ENCODE data around the gene RBM12.

Gene RBM12

DNA sequence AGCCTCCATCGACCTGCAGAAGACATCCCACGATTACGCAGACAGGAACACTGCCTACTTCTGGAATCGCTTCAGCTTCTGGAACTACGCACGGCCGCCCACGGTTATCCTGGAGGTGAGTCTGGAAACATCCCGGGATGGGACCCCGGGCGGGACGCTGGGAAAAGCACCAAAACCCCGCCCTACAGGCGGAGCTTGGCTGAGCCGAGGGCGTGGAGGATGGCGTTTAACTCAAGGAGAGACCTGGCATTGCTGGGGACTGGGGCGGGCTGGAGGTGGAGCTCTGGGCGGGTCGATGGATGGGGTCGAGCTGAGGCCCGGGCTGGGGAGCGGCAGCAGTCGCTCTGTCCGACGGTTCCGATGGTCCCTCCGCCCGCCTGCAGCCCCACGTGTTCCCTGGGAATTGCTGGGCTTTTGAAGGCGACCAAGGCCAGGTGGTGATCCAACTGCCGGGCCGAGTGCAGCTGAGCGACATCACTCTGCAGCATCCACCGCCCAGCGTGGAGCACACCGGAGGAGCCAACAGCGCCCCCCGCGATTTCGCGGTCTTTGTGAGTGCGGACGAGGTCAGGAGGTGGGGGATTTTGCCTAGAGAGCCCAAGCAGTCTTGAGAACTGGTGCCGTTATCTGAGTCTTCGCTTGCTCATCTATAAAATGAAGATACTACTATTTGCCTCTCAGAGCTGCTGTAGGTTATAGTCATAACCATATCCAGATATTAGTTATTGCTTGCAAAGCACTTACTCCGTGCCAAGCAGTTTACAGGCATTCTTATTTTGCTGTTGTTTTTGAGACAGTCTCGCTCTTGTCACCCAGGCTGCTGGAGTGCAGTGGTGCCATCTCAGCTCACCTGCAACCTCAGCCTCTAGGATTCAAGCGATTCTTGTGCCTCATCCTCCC lies 45.3 kb downstream of the RBM12 start:
- DNase-seq, result no peak

DNA sequence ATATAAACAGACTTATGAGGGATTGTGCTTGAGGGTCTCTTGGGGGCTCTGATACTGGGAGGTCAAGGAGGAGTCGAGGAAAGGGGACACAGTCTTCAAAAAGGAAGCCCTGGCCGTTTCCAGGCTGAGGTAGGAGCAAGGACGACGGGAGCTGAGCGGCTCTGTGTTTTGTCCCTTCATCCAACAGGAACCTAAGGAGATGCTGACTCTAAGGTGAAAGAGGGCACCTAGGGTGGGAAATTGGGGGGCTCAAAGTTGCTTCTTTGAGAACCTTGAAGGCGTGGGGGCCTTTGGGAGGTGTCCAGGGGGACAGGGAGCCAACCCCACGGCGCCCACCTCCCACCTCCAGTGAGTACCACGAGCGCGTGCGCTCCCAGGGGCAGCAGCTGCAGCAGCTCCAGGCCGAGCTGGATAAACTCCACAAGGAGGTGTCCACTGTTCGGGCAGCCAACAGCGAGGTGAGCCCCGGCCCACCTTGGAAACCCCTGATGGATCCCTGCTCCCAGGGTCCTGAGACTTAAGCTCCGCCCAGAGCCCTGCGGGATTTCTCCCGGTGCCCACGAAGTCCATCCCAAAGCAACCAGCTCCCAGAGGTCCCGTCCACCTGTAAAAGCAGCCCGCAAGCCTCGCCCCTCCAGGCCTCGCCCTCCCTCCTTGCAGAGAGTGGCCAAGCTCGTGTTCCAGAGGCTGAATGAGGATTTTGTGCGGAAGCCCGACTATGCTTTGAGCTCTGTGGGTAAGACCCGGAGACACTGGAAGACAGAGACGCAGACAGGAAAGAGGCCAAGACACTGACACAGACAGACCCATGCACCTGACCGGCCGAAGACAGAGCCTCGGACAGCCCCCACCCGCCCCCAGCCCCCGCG lies 46.2 kb downstream of the RBM12 start:
- no peak for DNase-seq

DNA sequence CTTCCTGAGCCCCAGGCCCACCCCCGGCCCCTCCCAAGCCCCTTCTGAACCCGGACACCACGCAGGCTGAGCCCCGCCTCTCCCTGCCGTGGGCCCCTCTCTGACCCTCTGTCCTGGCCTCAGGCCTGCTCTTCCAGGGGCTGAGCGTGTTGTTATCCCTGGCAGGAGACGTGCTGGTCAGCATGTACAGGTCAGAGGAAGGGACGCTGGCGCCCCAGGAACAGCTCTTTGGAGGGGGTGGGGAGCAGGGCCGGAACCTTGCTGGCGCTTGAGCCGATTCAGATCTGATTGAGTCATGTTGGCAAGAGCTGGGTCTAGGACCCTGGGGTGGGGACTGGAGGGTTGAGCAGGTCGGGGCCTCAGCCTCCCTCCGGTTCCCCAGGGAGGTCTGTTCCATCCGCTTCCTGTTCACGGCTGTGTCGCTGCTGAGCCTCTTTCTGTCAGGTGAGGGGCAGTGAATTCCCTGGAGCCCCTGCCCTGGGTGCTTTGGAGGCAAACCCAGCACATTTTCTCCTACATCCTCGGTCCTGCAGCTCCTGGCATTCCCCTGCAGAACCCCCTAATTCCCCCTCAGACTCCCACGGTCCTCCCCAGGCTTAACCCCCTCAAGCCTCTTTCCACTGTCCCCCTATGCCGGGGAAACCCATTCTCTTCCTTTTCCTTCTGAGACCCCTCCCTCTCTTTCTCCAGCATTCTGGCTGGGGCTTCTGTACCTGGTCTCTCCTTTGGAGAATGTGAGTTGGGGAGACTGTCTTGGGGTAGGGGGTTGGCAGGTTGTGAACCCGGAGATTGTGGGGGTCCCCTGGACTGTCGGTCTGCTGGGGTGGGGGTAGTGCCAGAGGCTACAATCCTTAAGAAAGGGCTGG lies 47.1 kb downstream of the RBM12 start:
- no peak for DNase-seq

DNA sequence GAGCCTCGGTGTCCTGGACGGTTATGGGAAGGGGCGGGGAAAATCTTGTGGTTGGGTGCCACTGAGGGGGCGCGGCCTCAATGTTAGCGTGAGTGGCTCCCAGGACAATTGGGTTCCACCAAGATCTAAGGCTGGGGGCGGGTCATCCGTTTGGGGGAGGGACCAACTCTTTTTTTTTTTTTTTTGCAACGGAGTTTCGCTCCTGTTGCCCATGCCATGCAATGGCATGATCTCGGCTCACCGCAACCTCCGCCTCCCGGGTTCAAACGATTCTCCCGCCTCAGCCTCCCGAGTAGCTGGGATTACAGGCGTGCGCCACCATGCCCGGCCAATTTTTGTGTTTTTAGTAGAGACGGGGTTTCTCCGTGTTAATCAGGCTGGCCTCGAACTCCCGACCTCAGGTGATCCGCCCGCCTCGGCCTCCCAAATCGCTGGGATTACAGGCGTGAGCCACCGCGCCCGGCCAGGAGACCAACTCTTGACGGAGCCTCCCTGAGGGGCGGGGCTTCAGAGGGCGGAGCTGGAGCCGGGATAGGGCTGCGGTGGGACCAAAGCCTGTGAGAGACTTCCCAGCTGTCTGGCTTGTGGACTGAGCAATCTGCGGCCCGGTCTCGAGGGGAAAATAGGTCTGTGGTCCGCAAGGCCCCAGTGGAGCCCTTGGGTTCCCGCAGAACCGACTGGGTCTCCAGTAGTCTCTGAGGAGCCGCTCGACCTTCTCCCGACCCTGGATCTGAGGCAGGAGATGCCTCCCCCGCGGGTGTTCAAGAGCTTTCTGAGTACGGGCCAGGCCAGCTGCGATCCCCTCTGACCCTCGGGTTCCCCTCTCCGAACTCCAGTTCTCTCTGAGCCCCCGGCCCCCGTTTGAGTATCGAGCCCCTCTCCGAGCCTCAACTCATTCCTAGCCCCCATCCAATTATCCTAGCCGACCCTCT lies 48.0 kb downstream of the RBM12 start:
- DNase-seq, result peak in 1 of 2 experiments; percentile 50

DNA sequence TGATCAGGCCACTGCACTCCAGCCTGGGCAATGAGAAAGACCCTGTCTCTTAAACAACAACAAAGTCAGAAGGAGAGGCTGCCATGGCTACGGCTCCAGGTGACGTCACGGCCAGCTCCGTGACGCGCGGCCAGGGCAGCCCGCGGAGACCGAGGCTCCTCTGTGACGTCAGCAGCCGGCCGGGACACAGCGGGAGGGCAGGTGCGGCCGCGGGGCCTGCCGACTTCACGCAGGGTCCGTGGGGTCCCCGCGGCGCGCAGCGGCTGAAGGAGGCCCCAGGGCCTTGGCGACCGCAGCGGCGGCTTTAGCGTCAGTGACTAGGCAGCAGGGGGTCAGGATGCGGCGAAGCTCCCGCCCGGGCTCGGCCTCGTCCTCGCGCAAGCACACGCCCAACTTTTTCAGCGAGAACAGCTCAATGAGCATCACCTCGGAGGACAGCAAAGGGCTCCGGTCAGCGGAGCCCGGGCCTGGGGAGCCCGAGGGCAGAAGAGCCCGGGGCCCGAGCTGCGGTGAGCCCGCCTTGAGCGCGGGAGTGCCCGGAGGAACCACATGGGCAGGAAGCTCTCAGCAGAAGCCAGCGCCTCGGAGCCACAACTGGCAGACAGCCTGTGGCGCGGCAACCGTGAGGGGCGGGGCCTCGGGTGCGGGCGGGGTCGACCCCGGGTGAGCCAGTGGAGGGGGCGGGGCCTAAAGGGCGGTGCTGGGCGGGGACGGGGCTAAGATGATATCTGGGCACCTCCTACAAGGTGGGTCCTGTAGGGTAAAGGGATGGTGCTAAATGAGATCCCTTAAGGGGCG lies 48.8 kb downstream of the RBM12 start, which contains the start of gene SPAG4:
SPAG4 (plus strand) TSS at position 163 of the 798 bp plus-strand sequence; CDS start at position 338, 175 bp downstream.
- peak in 1 of 2 experiments; percentile 17 for DNase-seq

DNA sequence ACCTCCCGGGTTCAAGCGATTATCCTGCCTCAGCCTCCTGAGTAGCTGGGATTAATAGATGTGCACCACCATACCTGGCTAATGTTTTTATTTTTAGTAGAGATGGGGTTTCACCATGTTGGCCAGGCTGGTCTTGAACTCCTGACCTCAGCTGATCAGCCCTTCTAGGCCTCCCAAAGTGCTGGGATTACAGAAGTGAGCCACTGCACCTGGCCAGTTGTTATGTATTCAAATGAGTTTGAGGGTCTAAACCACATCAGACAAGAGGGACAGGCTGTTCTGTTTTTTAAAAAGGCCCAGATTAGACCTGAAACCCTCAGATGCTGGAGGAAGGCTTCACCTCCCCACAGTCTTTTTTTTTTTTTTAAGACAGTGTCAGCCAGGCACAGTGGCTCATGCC lies 53.2 kb downstream of the RBM12 start:
- DNase-seq, result no peak

DNA sequence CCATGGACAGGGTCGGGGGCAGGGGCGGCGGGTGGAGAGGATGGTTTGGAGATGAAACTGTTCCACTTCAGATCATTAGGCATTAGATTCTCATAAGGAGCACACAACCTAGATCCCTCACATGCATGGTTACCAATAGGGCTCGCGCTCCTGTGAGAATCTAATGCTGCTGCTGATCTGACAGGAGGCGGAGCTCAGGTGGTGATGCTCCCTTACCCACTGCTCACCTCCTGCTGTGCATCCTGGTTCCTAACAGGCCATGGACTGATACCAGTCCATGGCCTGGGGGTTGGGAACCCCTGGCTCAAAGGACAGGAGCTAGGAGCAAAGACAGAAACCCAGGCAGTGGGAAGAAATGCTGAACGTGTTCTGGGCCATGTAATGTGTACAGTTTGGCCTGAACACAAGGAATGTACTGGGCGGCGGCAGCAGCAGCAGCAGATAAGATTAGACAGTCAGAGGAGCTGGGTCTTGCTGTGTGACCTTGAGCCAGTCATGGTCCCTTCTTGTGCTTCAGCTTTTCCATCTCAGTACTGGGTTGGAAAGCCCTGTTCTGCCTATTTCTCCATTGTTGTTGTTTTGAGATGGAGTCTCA lies 53.8 kb downstream of the RBM12 start:
- no peak for DNase-seq

DNA sequence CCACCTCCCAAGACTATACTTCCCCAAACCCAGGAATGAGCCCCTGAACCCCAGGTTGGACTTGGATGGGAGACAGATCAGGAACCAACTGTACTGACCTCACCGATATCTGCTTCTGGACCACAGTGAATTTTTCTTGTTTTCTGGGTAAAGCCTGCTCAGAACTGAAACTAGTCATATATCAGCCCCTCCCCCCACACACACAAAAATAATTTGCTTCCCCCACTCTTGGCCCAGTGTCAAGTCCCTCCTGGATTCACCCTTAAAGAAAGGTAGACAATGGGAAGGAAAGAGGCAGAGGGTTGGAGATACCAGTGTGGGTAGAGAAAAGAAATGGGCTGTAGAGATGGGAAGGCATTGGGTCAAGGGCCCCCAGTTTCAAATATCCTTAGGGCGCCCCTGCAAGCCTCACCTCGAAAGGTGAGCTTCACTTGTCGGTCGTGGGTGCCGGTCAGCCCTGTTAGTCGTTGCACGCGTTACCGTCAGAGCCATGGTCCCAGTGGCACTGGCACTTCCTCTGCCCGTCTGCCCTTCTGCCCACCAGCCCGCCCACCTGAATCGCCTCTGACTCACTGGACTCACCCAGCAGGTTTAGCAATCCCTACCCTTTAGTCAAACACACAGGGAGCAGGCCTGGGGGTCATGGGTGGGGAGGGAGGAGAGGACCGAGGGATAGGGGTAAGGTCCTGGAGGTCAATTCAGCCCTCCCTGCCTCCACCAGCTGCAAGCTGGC lies 57.5 kb downstream of the RBM12 start:
- DNase-seq, result no peak

DNA sequence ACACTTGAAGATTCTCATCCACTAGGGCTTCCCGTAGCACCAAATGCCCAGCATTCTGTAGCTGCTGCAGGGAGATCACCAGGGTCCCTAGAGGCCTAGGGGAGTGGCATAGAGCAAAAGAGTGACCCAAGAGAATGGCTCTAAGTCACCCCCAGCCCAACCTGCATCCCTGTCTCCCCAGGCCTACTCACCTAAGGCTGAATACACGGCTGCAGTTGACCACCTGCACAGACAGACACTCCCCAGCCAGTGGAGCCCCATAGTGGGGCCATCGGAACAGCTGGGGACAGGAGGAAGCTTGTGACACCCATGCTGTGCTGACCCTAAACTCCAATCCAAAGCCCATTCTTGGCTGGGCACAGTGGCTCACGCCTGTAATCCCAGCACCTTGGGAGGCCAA lies 58.6 kb downstream of the RBM12 start:
- DNase-seq, result no peak

DNA sequence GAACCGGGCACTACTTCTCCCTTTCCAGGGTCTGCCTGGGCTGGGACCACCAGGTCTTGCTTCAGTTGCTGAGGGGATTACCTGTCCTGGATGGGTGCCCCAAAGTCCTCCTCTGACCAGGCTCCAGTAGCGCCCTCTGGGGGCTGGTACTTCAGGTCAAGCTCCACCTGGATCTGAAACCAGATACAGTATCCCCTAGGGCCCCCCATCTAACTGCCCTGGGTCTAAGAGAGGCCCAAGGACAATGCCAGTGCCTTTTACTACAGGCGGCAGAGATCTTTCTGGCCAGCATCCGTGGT lies 60.3 kb downstream of the RBM12 start:
- DNase-seq, result no peak

DNA sequence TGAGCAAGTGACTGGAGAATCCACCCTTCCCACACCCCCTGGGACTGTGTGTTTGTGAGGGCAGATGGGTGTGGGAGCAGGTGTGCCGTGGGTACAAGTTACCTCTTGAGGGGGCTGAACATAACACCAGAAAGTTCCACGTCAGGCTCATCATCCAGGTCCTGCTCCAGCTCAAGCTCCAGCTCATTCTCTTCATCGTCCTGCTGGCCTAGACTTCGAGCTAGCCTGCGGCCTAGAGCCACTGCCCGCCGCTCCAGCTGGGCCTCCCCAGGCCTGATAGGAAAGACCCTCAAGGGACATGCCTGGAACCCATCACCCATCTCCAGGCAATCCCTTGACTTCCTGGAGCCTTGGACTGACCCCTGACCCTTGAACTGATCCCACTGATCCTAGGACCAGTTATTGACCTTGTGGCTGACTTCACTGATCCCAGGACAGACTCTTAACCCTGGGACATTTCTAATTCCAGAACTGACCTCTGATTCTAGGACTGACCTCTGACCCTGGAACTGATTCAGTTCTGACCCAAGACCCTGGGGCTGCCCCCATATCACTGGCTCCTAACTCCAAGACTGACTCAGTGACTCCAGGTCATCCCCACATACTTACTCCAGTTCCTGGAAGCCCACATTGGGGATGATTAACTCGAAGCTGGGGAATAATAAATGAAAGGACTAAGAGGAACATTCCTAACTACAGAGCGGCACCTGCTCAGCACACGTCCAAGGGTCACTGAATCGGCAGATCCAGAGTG lies 60.8 kb downstream of the RBM12 start:
- DNase-seq, result no peak

DNA sequence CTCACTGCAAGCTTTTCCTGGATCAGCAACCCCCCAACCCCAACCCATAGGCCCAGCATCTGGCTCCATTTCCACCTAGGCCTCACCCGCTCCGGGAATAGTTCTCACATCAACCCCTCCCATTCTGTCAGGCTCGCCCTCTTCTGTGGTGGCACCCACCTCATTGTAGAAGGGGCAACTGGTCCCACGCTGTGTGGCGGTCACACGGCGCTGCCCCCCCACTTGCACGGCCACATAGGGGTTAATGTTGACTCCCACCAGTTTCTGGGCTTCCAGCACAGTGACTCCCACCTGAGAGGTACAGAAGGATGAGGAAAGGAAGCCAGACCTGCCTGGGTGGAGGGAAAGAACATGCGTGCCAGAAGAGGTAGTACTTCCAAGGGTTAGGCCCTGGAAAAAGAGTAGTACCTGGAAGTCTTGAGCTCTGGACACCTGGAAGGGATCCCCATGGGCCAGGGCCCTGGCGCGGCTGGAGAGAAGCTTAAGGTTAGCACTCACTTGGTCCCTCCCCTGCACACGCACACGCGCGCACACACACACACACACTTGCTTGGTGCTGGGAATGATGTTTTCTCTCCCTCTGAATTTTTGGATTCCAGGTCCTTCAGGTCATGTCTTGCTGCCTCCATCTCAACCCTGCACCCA lies 61.7 kb downstream of the RBM12 start:
- DNase-seq, result no peak

DNA sequence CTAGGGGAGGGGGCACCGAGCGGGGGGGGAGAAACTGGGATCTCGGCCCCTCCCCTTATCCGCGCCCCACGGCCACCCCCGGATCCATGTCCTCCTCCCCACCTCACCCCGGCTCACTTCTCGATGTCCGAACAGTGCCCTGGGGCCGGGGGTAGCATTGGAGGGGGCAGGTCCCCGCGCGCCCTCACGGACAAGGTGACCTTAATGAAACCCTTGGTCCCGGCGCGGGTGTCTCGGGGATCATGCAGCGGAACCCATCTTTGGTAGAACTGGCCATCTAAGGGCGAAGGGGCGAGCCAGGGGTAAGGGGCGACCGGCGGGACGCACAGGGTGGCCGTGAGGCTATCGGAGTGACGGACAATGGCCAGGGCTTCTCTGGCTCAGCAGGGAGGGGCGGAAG lies 62.7 kb downstream of the RBM12 start:
- DNase-seq, result no peak

DNA sequence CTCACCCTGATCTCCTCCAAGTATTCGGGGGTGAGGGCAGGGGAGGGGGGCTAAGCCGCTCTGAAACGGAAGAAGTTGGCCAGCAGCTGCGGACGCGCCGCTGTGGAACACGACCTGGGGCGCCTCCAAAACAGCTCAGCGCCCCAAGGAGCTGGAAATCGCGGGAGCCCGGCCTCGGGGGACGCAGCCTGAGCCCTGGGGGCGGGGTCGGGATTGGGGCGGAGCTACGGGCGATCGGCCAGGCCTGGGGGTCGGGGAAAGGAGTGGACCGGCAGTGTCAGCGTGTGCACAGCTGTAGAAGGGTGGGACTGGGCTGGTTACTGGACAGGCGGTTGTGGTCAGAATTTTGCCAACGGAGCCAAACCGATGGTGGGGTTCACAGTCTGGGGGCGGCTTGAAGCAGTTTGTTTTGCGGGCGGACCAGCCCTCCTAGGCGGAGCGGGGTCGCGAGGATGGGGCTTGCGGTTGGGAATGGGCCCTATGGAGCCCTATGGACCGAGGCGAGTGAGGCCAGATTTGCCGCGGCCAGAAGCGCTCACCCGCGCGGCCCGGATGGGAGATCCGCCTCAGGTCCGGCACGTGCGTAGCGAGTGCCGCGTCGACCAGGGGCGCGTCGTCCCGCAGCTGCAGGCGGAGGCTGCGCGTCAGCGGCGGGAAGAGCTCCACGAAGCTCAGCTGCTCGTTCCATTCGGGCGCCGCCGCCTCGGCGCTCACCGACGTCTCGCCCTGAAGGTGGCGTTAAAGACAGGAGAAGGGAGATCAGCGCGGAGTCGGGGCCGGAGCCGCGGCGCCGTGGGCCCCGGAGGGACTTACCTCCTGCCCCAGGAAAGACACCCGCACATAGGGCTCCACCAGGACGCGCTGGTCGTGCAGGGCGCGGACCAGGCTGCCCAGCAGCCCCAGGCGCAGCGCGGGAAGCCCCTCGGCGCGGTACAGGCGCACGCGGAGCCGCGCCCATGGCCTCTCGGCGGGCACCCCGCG lies 63.4 kb downstream of the RBM12 start:
- DNase-seq, result no peak

DNA sequence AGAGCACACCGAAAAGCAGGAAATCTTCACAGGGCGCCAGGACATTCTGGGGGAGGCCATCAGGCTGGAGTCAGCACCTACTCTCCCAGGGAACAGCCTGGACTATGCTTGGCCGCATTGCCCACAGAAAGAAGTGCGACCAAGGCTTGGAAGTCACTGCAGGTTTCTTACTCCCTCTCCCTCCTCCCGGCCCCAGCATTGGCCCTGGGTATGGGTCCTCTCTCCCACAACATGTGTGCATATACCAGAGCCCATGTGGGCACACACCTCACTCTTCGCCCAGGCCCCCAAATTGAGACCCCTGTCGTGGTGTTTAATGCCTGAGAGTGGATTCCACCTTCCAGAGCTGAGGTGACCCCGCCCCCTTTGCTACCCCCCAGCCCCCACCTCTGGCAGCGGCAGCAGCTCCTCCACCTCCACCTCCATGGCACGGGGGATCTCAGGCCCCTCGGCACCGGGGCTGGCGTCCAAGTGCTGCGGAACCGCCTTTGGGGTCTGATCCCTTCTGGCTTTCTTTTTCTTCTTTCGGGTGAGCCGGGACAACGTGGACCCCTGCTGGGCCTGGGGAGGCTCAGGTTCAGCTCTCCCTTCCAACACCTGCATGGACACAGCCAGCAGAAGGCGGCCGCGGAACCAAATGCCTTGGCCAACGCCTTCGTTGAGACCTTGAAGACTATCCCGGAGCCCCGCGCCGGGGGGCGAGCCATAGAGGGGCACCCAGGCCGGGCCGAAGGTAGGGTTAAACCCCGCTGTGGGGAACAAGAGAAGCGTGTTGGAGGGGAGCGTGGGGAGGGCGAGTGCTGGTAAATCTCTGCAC lies 64.3 kb downstream of the RBM12 start:
- DNase-seq, result no peak

DNA sequence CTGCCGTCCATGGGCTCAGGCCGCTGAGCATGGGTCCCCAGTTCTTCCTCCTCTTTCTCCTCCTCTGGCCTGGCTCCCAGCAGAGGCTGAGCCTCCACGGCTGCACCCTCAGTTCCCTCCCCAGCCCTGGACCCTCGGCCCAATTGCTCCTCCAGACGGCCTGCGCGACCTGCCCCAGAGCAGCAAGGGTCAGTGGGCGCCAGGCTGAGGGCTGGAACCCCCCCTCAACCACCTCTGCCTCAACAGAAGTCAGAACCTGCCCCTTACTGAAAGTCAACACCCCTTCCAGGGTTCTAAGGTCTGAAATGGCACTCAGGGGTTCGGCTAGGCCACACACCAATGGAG lies 65.0 kb downstream of the RBM12 start:
- no peak for DNase-seq
